ENCODE data around the gene TRAPPC5. TPM values are rescaled to one million over a fixed set of nuclear protein-coding genes. Genes with fewer than 3 reads are reported as not detected.

The TRAPPC5 gene
- total RNA-seq, 1 donor from 2014 or later, result 93.7 TPM

- Mint-ChIP-seq H3K4me3 (no peak overlapping the region), H3K9me3 (no peaks in the 10 kb centered on the region), H3K4me1 (no peaks in the 10 kb centered on the region), H3K27me3 (ENCODE audit: low read depth) (peaks cover 57% of the 10 kb centered on the region), H3K36me3 (no peaks in the 10 kb centered on the region), H3K27ac (no peak overlapping the region)
- TF ChIP-seq CTCF (IDR thresholded peaks at IDR 0.05; ENCODE audit: unreplicated experiment), result no peak
- no peak for DNase-seq (ENCODE audit: low spot score in 2 of 2, unreplicated experiment in 2 of 2)
Measured at GRCh38 chr19:7665076-7665475, 15.6 kb upstream of the TRAPPC5 start.

GRCh38 chr19:7668842-7669241 is 11.8 kb upstream of the TRAPPC5 start, which contains the start of gene RETN:
TSS of gene RETN (plus strand) at chr19:7669049. CDS start at chr19:7669327, 278 bp downstream.
- H3K36me3 Mint-ChIP-seq, result no peaks in the 10 kb centered on the region
- no peak for DNase-seq (ENCODE audit: low spot score in 2 of 2, unreplicated experiment in 2 of 2)
- no peak for TF ChIP-seq CTCF (IDR thresholded peaks at IDR 0.05; ENCODE audit: unreplicated experiment)
- H3K27me3 Mint-ChIP-seq (ENCODE audit: low read depth), result peaks cover 80% of the 10 kb centered on the region
- H3K4me3 Mint-ChIP-seq, result peak within 1 kb of the TSS; percentile 3
- H3K4me1 Mint-ChIP-seq, result no peaks in the 10 kb centered on the region
- H3K9me3 Mint-ChIP-seq, result peaks cover under 1% of the 10 kb centered on the region
- H3K27ac Mint-ChIP-seq, result no peak within 1 kb of the TSS

GRCh38 chr19:7669641-7670040 is 11.0 kb upstream of the TRAPPC5 start:
- H3K36me3 Mint-ChIP-seq, result no peaks in the 10 kb centered on the region
- no peaks in the 10 kb centered on the region for H3K4me1 Mint-ChIP-seq
- DNase-seq (ENCODE audit: low spot score in 2 of 2, unreplicated experiment in 2 of 2), result no peak
- peaks cover 3% of the 10 kb centered on the region for H3K9me3 Mint-ChIP-seq
- no peak overlapping the region for H3K27ac Mint-ChIP-seq
- no peak overlapping the region for H3K4me3 Mint-ChIP-seq
- TF ChIP-seq CTCF (IDR thresholded peaks at IDR 0.05; ENCODE audit: unreplicated experiment), result no peak
- H3K27me3 Mint-ChIP-seq (ENCODE audit: low read depth), result peaks cover 88% of the 10 kb centered on the region

GRCh38 chr19:7670150-7670783 is 10.4 kb upstream of the TRAPPC5 start:
- Mint-ChIP-seq H3K36me3 (no peaks in the 10 kb centered on the region), H3K27me3 (ENCODE audit: low read depth) (peaks cover 84% of the 10 kb centered on the region), H3K4me3 (peak overlapping the region; percentile 65), H3K4me1 (no peaks in the 10 kb centered on the region), H3K27ac (no peak overlapping the region), H3K9me3 (peaks cover 3% of the 10 kb centered on the region)
- no peak for DNase-seq (ENCODE audit: low spot score in 2 of 2, unreplicated experiment in 2 of 2)
- TF ChIP-seq CTCF (IDR thresholded peaks at IDR 0.05; ENCODE audit: unreplicated experiment), result no peak

- DNase-seq (ENCODE audit: low spot score in 2 of 2, unreplicated experiment in 2 of 2), result no peak
- Mint-ChIP-seq H3K36me3 (no peaks in the 10 kb centered on the region), H3K27me3 (ENCODE audit: low read depth) (peaks cover 82% of the 10 kb centered on the region), H3K27ac (no peak overlapping the region), H3K4me3 (peak overlapping the region; percentile 65), H3K9me3 (peaks cover 3% of the 10 kb centered on the region), H3K4me1 (no peaks in the 10 kb centered on the region)
- no peak for TF ChIP-seq CTCF (IDR thresholded peaks at IDR 0.05; ENCODE audit: unreplicated experiment)
Measured at GRCh38 chr19:7670790-7671189, 9.8 kb upstream of the TRAPPC5 start.
